PFSK-1 (cell line): ENCODE results near the gene ETHE1.

Experiments
- FOXP2 ChIP-seq: optimal IDR thresholded peaks from 2 replicates; pipeline ENCODE3; 2011; ENCODE audit warnings: borderline replicate concordance, control low read depth, inconsistent platforms; ENCODE audit not compliant: insufficient read depth; ENCODE audit errors: extremely low read length, extremely low read depth
- POLR2AphosphoS5 ChIP-seq: IDR thresholded peaks from 2 replicates; pipeline ENCODE4 v1.6.1; 2012; ENCODE audit warnings: low read depth, mild to moderate bottlenecking, control low read depth, low read length, moderate library complexity
- REST ChIP-seq, 2 experiments: IDR thresholded peaks; 2 replicates each; pipeline versions ENCODE4 v1.6.1 to v1.8.0; 2011 to 2012; ENCODE audit warnings: low read depth in 2 of 2, low read length in 2 of 2, control low read depth in 1 of 2, inconsistent platforms in 1 of 2, mild to moderate bottlenecking in 1 of 2, moderate library complexity in 1 of 2; ENCODE audit not compliant: insufficient read depth in 1 of 2
- SIN3A ChIP-seq: IDR thresholded peaks from 2 replicates; pipeline ENCODE4 v1.6.1; 2012; ENCODE audit warnings: mild to moderate bottlenecking, low read length, moderate library complexity, borderline replicate concordance; ENCODE audit not compliant: insufficient read depth
- TAF1 ChIP-seq: IDR thresholded peaks from 2 replicates; pipeline ENCODE4 v1.6.1; 2012; ENCODE audit warnings: low read length, control low read depth, borderline replicate concordance; ENCODE audit not compliant: insufficient read depth

ETHE1 gene

GRCh38 chr19:43548706-43549105 lies 21.7 kb upstream of the ETHE1 start:
- TF ChIP-seq FOXP2, result no peak
- no peak for TF ChIP-seq SIN3A
- TF ChIP-seq POLR2AphosphoS5, result no peak
- no peak for TF ChIP-seq REST (IDR thresholded peaks at IDR 0.05; ENCODE audit: insufficient read depth in 1 of 2, low read depth in 2 of 2, low read length in 2 of 2)
- no peak for TF ChIP-seq TAF1

GRCh38 chr19:43546581-43546980 lies 19.6 kb upstream of the ETHE1 start:
- TF ChIP-seq POLR2AphosphoS5, result no peak
- TF ChIP-seq TAF1, result no peak
- no peak for TF ChIP-seq REST (IDR thresholded peaks at IDR 0.05; ENCODE audit: insufficient read depth in 1 of 2, low read depth in 2 of 2, low read length in 2 of 2)
- no peak for TF ChIP-seq SIN3A
- TF ChIP-seq FOXP2, result no peak

GRCh38 chr19:43545981-43546380 lies 19.0 kb upstream of the ETHE1 start:
- no peak for TF ChIP-seq POLR2AphosphoS5
- no peak for TF ChIP-seq TAF1
- no peak for TF ChIP-seq FOXP2
- no peak for TF ChIP-seq REST (IDR thresholded peaks at IDR 0.05; ENCODE audit: insufficient read depth in 1 of 2, low read depth in 2 of 2, low read length in 2 of 2)
- no peak for TF ChIP-seq SIN3A

- TF ChIP-seq TAF1 (no peak), REST (IDR thresholded peaks at IDR 0.05; ENCODE audit: insufficient read depth in 1 of 2, low read depth in 2 of 2, low read length in 2 of 2) (no peak), FOXP2 (no peak), SIN3A (no peak), POLR2AphosphoS5 (no peak)
Measured at GRCh38 chr19:43545276-43545675, 18.3 kb upstream of the ETHE1 start.

- no peak for TF ChIP-seq TAF1
- no peak for TF ChIP-seq FOXP2
- no peak for TF ChIP-seq SIN3A
- TF ChIP-seq REST (IDR thresholded peaks at IDR 0.05; ENCODE audit: insufficient read depth in 1 of 2, low read depth in 2 of 2, low read length in 2 of 2), result no peak
- no peak for TF ChIP-seq POLR2AphosphoS5
Measured at GRCh38 chr19:43544077-43544476, 17.1 kb upstream of the ETHE1 start.
